HG03439 (cell line): ENCODE data around the gene EGF.
A peak's percentile ranks its signal among the peaks of the same experiment; 100 is the strongest.
"Not testable (repeated sequence)": the region's sequence is repeated elsewhere in the genome, so short reads cannot be mapped to it uniquely, and the experiment has no call there.

Source experiments
- ATAC-seq: cut with Tn5 transposase; IDR thresholded peaks from one replicate; pipeline ENCODE4 v1.9.1; 2021; ENCODE audit warnings: mild to moderate bottlenecking, moderate library complexity; ENCODE audit not compliant: unreplicated experiment

Gene EGF

DNA sequence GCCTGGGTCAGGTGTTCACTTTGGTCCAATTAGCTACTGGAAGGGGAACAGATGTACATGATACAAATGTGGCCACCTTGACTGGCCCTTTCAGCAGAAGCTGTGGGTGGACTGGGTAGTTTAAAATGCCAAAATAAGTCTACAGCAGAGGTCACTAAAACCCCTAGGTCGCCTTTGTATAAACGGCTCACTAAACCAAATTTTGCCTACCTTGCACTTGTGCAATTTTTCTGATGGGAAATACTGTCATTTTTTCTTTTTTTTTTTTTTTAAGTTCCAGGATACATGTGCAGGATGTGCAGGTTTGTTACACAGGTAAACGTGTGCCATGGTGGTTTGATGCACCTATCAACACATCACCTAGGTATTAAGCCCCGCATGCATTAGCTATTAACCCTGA is 109.8 kb downstream of the EGF start:
- ATAC-seq = no peak

DNA sequence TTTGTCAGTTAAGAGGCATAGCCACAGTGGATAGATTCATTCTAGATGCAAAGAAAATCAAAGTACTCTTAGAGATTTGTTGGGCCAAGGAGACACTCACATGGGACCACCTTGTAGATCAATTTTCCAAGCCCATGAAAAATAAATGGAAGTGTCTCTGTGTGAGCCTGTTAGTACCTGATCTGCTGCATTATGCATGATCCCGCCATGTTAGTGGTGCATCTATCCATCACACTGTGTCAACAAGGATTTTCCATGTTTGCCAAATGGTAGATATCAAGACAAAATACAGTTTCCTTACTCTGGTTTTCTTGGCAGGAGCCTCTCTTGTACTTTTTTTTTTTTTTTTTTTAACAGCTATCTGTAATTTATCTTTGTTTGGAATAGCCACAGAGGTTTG is 112.4 kb downstream of the EGF start:
- no peak for ATAC-seq

DNA sequence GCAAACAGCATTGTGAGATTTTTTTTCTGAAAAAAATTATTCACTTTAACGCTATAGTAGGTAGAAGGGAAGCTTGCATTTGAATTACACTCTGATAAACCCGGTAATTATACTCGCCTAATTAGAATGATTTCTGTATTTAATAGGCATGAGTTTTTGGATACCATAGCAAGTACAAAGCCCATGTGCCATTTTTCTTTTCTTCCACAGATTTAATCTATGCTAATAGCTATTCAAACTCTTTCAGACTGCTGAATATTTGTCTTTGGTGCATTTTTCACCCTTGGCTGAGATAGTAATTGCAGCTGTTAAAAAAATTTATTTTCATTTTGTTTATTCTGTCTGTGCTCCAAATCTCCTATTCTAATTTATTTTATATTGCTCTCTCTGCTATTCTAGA is 113.0 kb downstream of the EGF start:
- ATAC-seq = no peak

DNA sequence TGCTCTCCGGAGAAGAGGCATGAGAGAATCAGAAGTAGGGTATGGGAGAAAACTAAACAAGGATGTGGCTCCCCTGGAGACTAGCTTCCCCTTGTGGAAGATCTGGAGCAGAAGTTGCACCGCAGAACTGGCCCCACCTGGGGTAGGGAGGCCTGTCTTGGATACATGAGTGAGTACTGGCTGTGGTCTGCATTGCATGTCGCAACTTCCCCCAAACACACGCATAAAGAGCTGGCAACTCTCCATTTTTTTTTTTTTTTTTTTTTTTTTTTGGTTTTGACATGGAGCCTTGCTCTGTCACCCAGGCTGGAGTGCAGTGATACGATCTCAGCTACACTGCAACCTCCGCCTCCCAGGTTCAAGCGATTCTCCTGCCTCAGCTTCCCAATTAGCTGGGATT is 119.9 kb downstream of the EGF start:
- ATAC-seq = no peak

DNA sequence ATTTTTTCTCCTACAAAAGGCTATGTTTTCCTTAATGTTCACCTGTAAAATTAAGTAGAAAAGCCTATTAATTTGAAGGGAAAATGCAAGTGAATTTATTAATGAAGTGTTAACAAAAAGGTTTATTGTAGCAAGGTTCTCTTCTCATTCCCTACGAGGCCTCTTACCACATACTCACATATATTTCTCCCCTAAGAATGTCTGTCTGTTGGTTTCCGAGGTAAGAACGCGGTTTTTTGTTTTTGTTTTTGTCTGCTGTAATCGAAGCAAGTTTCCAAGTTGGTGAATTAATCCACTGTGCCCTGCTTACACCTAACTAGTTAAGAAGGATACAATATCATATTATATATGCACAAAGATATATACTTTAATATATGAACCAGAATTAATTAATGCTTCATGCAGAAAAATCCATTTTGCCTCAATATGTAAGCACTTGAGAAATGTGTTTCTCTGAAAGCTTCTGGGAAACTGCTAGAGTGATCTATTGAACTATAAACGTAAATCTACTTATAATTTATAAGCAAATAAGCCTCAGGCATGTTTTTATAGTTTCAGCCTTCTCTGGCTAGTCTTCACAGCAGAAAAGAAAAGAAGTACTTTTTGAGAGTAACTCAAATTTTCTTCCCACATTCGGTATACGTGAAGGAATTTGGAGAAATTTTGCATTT is 120.8 kb downstream of the EGF start:
- no peak for ATAC-seq

DNA sequence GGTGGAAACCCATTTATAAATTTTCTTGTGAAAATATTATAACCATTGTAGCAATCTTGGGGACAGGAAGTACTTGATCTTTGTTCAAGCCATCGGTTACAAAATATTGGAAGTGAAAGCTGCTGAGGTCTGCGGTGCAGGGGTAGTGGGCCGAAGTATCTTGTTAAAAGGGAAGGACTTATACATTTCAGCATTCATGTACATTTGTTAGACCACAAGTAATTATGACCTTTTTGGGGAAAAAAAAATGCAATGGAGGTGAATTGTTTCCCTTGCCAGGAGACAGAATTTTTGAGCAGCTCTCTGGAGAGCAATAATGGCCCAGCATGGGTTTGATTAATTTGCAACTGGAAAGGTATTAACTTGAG is 121.3 kb downstream of the EGF start:
- peak; percentile 77 for ATAC-seq

DNA sequence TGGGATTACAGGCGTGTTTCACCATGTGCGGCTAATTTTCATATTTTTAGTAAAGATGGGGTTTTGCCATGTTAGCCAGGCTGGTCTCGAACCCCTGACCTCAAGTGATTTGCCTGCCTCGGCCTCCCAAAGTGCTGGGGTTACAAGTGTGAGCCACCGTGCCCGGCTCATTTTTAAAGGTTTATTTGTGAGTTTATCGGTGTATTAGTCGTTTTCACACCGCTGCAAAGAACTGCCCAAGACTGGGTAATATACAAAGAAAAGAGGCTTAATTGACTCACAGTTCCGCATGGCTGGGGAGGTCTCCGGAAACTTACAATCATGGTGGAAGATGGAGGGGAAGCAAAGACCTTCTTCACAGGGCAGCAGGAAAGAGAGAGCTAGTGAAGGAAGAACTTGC is 126.5 kb downstream of the EGF start:
- not testable (repeated sequence) for ATAC-seq

DNA sequence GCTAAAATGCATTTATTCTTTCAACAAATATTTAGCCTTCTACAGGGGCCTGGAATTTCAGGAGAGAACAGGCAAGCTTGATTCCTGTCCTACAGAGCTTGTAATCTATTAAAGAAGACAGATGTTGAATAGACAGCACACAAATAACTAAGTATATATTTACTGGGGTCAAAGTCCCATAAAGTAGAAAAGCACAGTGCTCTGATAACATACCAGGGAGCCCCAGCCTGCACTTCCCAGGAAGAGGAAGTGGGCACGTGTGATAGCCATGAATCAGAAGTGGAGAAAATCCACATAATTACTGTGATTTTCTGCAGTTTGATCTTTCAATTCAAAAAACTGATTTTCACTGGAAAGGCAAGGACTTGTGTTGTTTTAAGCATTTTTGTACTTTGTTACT is 129.1 kb downstream of the EGF start:
- ATAC-seq = no peak

DNA sequence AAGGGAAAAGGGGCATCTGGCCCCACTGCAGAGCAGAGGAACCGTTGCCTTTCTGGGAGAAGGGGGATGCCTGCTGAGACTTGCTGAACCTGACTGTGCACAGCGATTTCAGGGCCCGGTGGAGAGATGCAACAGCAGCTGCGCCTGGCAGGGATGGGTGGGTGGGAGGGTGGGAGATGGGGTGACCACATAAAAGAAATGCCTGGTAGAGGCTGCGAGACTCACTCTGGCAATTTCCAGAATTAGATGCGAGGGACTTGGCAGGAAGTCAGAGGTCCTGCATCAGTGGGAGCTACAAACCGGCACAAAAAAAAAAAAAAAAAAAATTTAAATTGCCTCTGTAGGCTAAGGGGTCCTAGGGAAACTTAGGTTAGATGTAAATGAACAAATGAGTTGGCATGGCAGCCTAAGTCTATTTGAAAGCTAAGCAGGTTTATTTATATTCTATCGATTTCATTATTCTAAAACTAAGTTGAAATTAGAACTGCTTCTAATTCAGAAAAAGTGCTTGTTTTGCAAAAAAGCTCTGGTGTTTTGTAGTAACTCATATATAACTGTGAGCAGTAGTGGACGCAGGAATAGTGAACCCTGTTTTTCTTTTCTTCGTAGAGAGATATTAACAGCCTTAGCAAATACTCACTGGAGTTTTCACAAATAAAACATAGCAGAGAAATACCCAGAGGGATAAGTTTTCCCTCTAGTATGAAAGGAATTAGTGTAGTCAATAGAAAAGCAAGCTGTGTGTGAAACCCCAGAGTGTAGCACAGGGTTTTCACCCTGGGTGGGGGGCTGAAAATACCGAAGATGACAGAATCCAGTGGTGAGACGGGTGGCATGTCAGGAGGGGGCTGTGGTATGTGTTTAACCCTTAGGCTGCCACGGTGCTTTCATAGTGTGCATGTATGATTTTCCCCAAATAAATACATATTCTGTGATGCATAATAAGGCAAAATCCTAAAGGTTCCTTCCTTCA is 130.1 kb downstream of the EGF start:
- no peak for ATAC-seq

DNA sequence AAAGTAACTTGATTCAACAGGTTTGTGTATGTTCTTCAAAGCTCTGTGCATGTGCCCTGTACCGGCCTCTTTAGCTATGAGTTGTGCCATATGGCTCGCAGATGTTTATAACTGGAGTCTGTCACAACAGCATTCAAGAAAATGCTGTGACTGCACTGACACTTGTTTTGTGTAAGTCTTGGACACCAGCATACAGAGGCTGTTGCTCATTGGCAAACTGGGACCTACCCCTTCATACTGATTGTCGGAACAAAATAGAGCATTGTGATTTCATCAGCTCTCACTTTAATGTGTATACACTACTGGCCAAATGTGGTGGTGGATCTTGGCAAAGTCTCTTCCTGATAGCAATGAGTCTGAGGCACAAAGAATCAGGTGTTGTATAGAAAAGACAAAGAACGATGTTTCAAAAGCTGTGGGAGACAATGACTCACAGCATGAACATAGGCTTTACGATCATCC is 133.9 kb downstream of the EGF start:
- ATAC-seq = no peak

DNA sequence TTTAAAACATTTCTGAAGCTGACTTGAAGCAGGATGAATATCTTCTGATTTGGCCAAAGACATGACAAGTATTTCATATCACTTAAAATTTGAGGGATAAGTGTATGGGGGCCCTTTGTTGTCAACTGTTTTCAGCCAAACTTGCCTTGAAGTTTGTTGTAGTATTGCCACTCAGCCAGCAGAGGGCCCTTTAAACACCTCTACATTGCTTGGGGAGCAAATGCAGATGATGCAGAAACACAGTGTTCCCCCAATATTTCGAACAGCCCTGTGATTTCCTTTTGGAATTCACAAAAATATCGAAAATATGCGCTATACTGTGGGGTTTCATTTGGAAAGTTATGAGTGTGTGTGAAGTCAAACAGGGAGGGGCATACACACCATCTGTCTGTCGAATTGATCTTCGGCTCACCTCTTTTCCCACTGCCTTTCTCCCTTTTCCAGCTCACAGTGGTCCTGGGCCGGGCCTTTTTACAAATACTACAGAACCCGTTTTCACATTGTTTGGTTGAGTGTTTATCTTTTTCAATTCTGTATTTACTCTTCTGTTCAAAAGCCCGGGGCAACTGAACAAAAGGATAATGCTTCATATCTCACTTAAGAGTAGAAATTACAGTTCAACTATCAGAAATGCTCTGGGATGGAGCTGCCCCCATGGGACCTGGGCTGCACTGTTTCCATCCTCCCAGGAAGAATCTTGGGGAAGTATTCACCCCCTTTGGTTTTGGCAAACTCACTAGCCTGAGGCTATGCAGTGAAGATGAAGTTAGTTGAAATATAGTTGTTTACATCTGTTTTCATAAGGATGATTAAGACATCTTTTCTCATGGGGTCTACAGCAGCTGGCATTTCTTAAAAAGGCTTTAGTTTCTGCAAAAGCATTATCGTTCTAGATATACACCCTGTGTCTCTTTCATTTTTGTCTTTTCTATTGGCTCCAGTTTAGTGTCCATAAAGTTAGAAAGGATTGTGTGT is 137.6 kb downstream of the EGF start:
- no peak for ATAC-seq

DNA sequence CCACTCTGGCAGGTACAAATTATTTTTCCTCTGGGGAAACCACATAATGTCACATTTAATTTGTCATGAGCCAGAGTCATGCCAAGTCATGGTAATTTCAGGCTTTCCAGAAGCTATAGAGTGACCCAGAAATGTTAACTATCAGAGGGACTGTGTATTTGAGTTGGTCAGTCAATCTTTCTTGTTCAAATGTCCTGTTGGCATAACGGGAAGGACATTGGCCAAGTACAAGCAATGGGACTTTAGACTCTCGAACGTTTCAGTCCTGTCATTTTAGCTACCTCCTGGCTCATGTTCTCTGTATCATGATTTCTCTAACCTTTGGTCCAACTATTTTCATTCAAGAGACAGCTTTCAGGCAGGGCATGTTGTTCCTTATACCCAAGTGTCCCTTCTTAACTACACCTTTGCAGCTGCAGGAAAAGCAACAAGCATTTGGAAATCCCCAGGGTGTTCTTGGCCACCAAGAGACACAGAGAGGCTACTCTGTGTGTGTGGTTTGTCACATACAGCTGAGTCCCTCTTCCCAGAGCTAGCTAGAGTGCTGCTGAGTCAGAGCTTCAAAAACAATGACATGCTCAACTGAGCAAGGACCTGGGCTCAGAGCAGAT is 142.6 kb downstream of the EGF start:
- peak; percentile 64 for ATAC-seq

DNA sequence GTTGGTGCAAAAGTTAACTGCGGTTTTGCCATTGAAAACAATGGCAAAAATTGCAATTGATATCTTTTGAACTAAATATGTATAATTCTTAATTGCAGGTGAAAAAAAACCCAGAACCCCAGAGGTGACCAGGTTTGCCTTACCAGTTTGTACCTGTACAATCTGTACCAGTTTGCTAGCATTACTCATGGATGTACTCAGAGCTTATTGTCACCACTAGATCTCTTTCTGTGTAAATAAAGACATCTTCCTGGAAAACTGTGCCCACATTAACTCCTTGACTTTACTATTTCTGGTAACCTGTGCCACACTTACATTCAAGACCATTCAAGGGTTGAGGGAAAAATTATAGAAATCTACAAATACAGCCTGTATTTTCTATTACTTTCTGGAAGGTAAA is 146.0 kb downstream of the EGF start:
- ATAC-seq = no peak

DNA sequence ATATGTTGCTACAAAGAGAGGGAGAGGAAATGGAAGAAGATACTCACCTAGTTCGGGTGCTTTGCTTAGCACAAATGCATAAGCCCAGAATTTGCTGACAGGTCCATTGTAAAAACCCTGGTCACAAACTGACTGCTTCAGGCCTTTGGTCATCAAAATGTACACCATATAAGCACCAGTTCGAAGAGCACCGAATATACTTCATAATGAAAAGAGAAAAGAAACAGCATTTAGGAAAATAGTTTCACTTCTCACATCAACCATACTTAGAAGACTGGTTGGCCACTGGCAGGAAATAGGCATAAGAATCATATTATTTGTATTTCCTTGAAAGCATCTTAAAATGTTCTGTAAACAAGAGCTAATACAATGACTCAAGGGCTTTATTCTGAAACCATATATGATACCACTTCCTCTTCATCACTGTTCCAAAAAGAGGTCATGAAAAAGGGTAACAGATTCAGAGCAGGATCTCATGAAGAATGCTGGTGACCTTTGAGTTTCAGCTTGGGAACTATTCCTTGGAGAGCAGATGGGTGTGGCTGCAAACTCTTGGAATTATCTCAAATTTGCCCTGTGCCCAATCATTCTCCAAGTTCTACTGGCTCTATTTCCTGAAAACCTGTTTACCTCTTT is 147.0 kb downstream of the EGF start:
- peak; percentile 78 for ATAC-seq

DNA sequence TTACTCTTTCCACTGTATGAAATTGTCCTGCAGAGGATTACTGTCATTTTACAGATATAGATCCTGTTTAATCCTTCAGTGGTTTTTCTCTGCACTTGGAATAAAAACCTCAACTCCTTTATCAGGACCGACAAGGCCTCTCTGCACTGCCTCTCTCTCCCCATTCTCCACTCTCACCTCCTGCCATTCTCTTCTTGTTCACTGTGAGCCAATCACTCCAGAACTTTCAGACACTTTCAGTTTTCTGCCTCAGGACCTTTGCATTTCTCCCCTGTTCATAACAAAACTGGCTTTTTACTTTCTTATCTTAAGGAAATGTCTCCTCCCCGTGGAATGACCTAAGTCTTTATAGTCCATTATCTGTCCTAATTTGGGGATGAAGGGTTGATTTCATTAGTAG is 148.4 kb downstream of the EGF start:
- no peak for ATAC-seq
